IPS-11a (cell line): ENCODE data around the gene ATF7.
"Not testable (repeated sequence)": the region's sequence is repeated elsewhere in the genome, so short reads cannot be mapped to it uniquely, and the experiment has no call there.

Experiments used
- H3K4me3 ChIP-seq: one replicate; pipeline ENCODE4 v1.5.1; 2013; ENCODE audit warnings: low read depth, low read length, control low read depth

ATF7 gene

GRCh38 chr12:53625946-53626701 lies at the start of gene ATF7:
ATF7 (minus strand) TSS chr12:53626382; CDS start chr12:53601000, 25,382 bp downstream.
- H3K4me3 ChIP-seq, result peak within 1 kb of the TSS; percentile 88

- H3K4me3 ChIP-seq, result peak overlapping the region; percentile 81
These were observed 49.0 kb upstream of the ATF7 start for GRCh38 chr12:53674977-53675700.

- no peak overlapping the region for H3K4me3 ChIP-seq
These were observed 44.8 kb upstream of the ATF7 start for GRCh38 chr12:53670971-53671370.

- no peak overlapping the region for H3K4me3 ChIP-seq
These were observed 44.1 kb upstream of the ATF7 start for GRCh38 chr12:53670308-53670707.

GRCh38 chr12:53667080-53667479 lies 40.9 kb upstream of the ATF7 start:
- no peak overlapping the region for H3K4me3 ChIP-seq

GRCh38 chr12:53664936-53665335 lies 38.8 kb upstream of the ATF7 start:
- no peak overlapping the region for H3K4me3 ChIP-seq

- no peak overlapping the region for H3K4me3 ChIP-seq
These were observed 38.0 kb upstream of the ATF7 start for GRCh38 chr12:53664191-53664590.

GRCh38 chr12:53660041-53660440 lies 33.9 kb upstream of the ATF7 start:
- no peak overlapping the region for H3K4me3 ChIP-seq

GRCh38 chr12:53659571-53659981 lies 33.4 kb upstream of the ATF7 start:
- H3K4me3 ChIP-seq, result no peak overlapping the region

GRCh38 chr12:53659011-53659551 lies 32.9 kb upstream of the ATF7 start:
- H3K4me3 ChIP-seq, result no peak overlapping the region

GRCh38 chr12:53657041-53657440 lies 30.9 kb upstream of the ATF7 start:
- H3K4me3 ChIP-seq, result no peak overlapping the region

GRCh38 chr12:53653595-53653994 lies 27.4 kb upstream of the ATF7 start:
- no peak overlapping the region for H3K4me3 ChIP-seq

GRCh38 chr12:53652366-53652765 lies 26.2 kb upstream of the ATF7 start:
- no peak overlapping the region for H3K4me3 ChIP-seq

GRCh38 chr12:53651737-53652136 lies 25.6 kb upstream of the ATF7 start:
- no peak overlapping the region for H3K4me3 ChIP-seq

GRCh38 chr12:53646300-53646699 lies 20.1 kb upstream of the ATF7 start:
- H3K4me3 ChIP-seq, result not testable (repeated sequence)

- no peak overlapping the region for H3K4me3 ChIP-seq
These were observed 19.0 kb upstream of the ATF7 start for GRCh38 chr12:53645165-53645564.

GRCh38 chr12:53644133-53644532 lies 18.0 kb upstream of the ATF7 start:
- H3K4me3 ChIP-seq, result no peak overlapping the region

- no peak overlapping the region for H3K4me3 ChIP-seq
These were observed 17.2 kb upstream of the ATF7 start for GRCh38 chr12:53643232-53643979.

- no peak overlapping the region for H3K4me3 ChIP-seq
These were observed 11.9 kb upstream of the ATF7 start for GRCh38 chr12:53638057-53638456.

GRCh38 chr12:53636641-53637040 lies 10.5 kb upstream of the ATF7 start:
- no peak overlapping the region for H3K4me3 ChIP-seq

- H3K4me3 ChIP-seq, result not testable (repeated sequence)
These were observed 9.5 kb upstream of the ATF7 start for GRCh38 chr12:53635708-53636107.
